Adipocyte (in vitro differentiated cells): ENCODE data around the gene SLC39A11.
"Not testable (repeated sequence)": the region's sequence is repeated elsewhere in the genome, so short reads cannot be mapped to it uniquely, and the experiment has no call there.

Experiments used
- DNase-seq: peaks from one replicate; pipeline ENCODE4 v3.0.0-alpha.2; 2015; ENCODE audit warnings: low read depth
- H3K27me3 ChIP-seq: replicated peaks from 2 replicates; pipeline ENCODE4 v1.7.0; 2013; ENCODE audit warnings: mild to moderate bottlenecking, low read length, moderate library complexity; ENCODE audit not compliant: control insufficient read depth, insufficient read depth
- H3K36me3 ChIP-seq: 2 replicates; pipeline ENCODE4 v1.7.0; 2013; ENCODE audit warnings: low read length, mild to moderate bottlenecking, moderate library complexity; ENCODE audit not compliant: control insufficient read depth, insufficient read depth, severe bottlenecking
- H3K4me1 ChIP-seq: 2 replicates; pipeline ENCODE4 v1.7.0; 2013; ENCODE audit warnings: mild to moderate bottlenecking, low read length, moderate library complexity; ENCODE audit not compliant: control insufficient read depth, insufficient read depth
- H3K4me3 ChIP-seq: 2 replicates; pipeline ENCODE4 v1.7.0; 2013; ENCODE audit warnings: mild to moderate bottlenecking, low read length, moderate library complexity
- H3K9ac ChIP-seq: 2 replicates; pipeline ENCODE4 v1.7.0; 2013; ENCODE audit warnings: mild to moderate bottlenecking, low read length, moderate library complexity
- H3K9me3 ChIP-seq: 2 replicates; pipeline ENCODE4 v1.7.0; 2013; ENCODE audit warnings: mild to moderate bottlenecking, low read length, moderate library complexity; ENCODE audit not compliant: control insufficient read depth

Gene SLC39A11

GRCh38 chr17:72713701-72714100 is 378.8 kb downstream of the SLC39A11 start:
- Histone ChIP-seq H3K9ac (no peak overlapping the region), H3K36me3 (no peaks in the 10 kb centered on the region), H3K27me3 (no peaks in the 10 kb centered on the region), H3K9me3 (peaks cover 5% of the 10 kb centered on the region), H3K4me3 (no peak overlapping the region), H3K4me1 (peaks cover 14% of the 10 kb centered on the region)
- DNase-seq: no peak

- H3K36me3 ChIP-seq: no peaks in the 10 kb centered on the region
- H3K27me3 ChIP-seq: no peaks in the 10 kb centered on the region
- peaks cover 13% of the 10 kb centered on the region for H3K9me3 ChIP-seq
- no peak for DNase-seq
- no peak overlapping the region for H3K9ac ChIP-seq
- no peak overlapping the region for H3K4me3 ChIP-seq
- peaks cover 14% of the 10 kb centered on the region for H3K4me1 ChIP-seq
Measured at GRCh38 chr17:72711521-72712310, 380.8 kb downstream of the SLC39A11 start.

GRCh38 chr17:72710834-72711233 is 381.7 kb downstream of the SLC39A11 start:
- H3K9ac ChIP-seq: no peak overlapping the region
- peaks cover 13% of the 10 kb centered on the region for H3K4me1 ChIP-seq
- peaks cover 13% of the 10 kb centered on the region for H3K9me3 ChIP-seq
- no peaks in the 10 kb centered on the region for H3K27me3 ChIP-seq
- no peak overlapping the region for H3K4me3 ChIP-seq
- peak; percentile 31 for DNase-seq
- no peaks in the 10 kb centered on the region for H3K36me3 ChIP-seq

GRCh38 chr17:72710202-72710601 is 382.3 kb downstream of the SLC39A11 start:
- no peaks in the 10 kb centered on the region for H3K36me3 ChIP-seq
- no peak overlapping the region for H3K4me3 ChIP-seq
- no peak for DNase-seq
- H3K27me3 ChIP-seq: no peaks in the 10 kb centered on the region
- no peak overlapping the region for H3K9ac ChIP-seq
- H3K9me3 ChIP-seq: peaks cover 13% of the 10 kb centered on the region
- H3K4me1 ChIP-seq: peaks cover 13% of the 10 kb centered on the region

GRCh38 chr17:72708682-72709081 is 383.8 kb downstream of the SLC39A11 start:
- DNase-seq, H3K9ac ChIP-seq, H3K4me3 ChIP-seq, H3K36me3 ChIP-seq, H3K27me3 ChIP-seq: not testable (repeated sequence)
- Histone ChIP-seq H3K9me3 (peaks cover 13% of the 10 kb centered on the region), H3K4me1 (peaks cover 13% of the 10 kb centered on the region)

GRCh38 chr17:72707881-72708280 is 384.6 kb downstream of the SLC39A11 start:
- no peaks in the 10 kb centered on the region for H3K36me3 ChIP-seq
- no peaks in the 10 kb centered on the region for H3K27me3 ChIP-seq
- no peak overlapping the region for H3K9ac ChIP-seq
- H3K4me3 ChIP-seq: no peak overlapping the region
- peaks cover 13% of the 10 kb centered on the region for H3K4me1 ChIP-seq
- DNase-seq: no peak
- H3K9me3 ChIP-seq: peaks cover 13% of the 10 kb centered on the region

GRCh38 chr17:72706396-72706981 is 386.0 kb downstream of the SLC39A11 start:
- no peaks in the 10 kb centered on the region for H3K36me3 ChIP-seq
- H3K4me1 ChIP-seq: peaks cover 18% of the 10 kb centered on the region
- DNase-seq: peak; percentile 12
- H3K9ac ChIP-seq: no peak overlapping the region
- H3K9me3 ChIP-seq: peaks cover 13% of the 10 kb centered on the region
- no peak overlapping the region for H3K4me3 ChIP-seq
- H3K27me3 ChIP-seq: no peaks in the 10 kb centered on the region

GRCh38 chr17:72705905-72706395 is 386.5 kb downstream of the SLC39A11 start:
- H3K9ac ChIP-seq: no peak overlapping the region
- DNase-seq: no peak
- peaks cover 18% of the 10 kb centered on the region for H3K4me1 ChIP-seq
- H3K9me3 ChIP-seq: peaks cover 11% of the 10 kb centered on the region
- no peaks in the 10 kb centered on the region for H3K36me3 ChIP-seq
- H3K27me3 ChIP-seq: no peaks in the 10 kb centered on the region
- no peak overlapping the region for H3K4me3 ChIP-seq

- Histone ChIP-seq H3K4me3 (no peak overlapping the region), H3K27me3 (no peaks in the 10 kb centered on the region), H3K9me3 (peaks cover 3% of the 10 kb centered on the region), H3K9ac (no peak overlapping the region), H3K4me1 (peaks cover 25% of the 10 kb centered on the region), H3K36me3 (no peaks in the 10 kb centered on the region)
- DNase-seq: no peak
Measured at GRCh38 chr17:72702998-72703397, 389.5 kb downstream of the SLC39A11 start.

- H3K27me3 ChIP-seq: no peaks in the 10 kb centered on the region
- H3K4me1 ChIP-seq: peaks cover 25% of the 10 kb centered on the region
- H3K4me3 ChIP-seq: no peak overlapping the region
- no peak overlapping the region for H3K9ac ChIP-seq
- DNase-seq: no peak
- no peaks in the 10 kb centered on the region for H3K9me3 ChIP-seq
- H3K36me3 ChIP-seq: no peaks in the 10 kb centered on the region
Measured at GRCh38 chr17:72702136-72702735, 390.3 kb downstream of the SLC39A11 start.

GRCh38 chr17:72700226-72700625 is 392.3 kb downstream of the SLC39A11 start:
- H3K36me3 ChIP-seq: no peaks in the 10 kb centered on the region
- H3K9me3 ChIP-seq: no peaks in the 10 kb centered on the region
- H3K4me1 ChIP-seq: peaks cover 18% of the 10 kb centered on the region
- H3K4me3 ChIP-seq: no peak overlapping the region
- no peak for DNase-seq
- peaks cover under 1% of the 10 kb centered on the region for H3K27me3 ChIP-seq
- H3K9ac ChIP-seq: no peak overlapping the region
